Vagina (tissue), 2 donors: ENCODE data around the gene PISD.
"Not testable (repeated sequence)": the region's sequence is repeated elsewhere in the genome, so short reads cannot be mapped to it uniquely, and the experiment has no call there.

ENCODE experiments used
- CTCF ChIP-seq, 3 experiments: fragments of 450-650 bp in 2 of 3; fragments of 200-600 bp in 1 of 3; sonication (generic) in 1 of 3; IDR thresholded peaks; one replicate each; pipeline ENCODE4 v1.5.1; 2017 to 2019; ENCODE audit warnings: antibody characterized with exemption in 3 of 3, mild to moderate bottlenecking in 2 of 3, moderate library complexity in 2 of 3
- POLR2A ChIP-seq, 2 donors: fragments of 450-650 bp; IDR thresholded peaks; one replicate each; pipeline ENCODE4 v1.6.1; 2017; ENCODE audit warnings: antibody characterized with exemption in 2 of 2, mild to moderate bottlenecking in 2 of 2, moderate library complexity in 2 of 2

GRCh38 chr22:31668849-31669248, 6.8 kb upstream of the PISD start:
- TF ChIP-seq POLR2A, CTCF (IDR thresholded peaks at IDR 0.05): not testable (repeated sequence)
